HCT116 (cell line): Measurements from ENCODE around the gene RABGGTA. TPM values are rescaled to one million over a fixed set of nuclear protein-coding genes. Genes with fewer than 3 reads are reported as not detected.

Experiments used
- ATAC-seq: fragments of 200-7000 bp; cut with Tn5 transposase; 2 replicates; pipeline ENCODE4 v1.9.1; 2020; ENCODE audit warnings: mild to moderate bottlenecking, moderate library complexity
- BruUV-seq: library from RNA; stranded (reverse); fragments of 400-500 nt; replicated peaks from 2 replicates; lab custom pipeline; 2021; lab: Mats Ljungman, UMichigan
- CTCF ChIA-PET: fragments of 300-600 bp; sonication (Branson Sonifier 250); formaldehyde crosslinking; loops from one replicate; lab custom pipeline; 2021; ENCODE audit warnings: antibody characterized with exemption; lab: Charles Lee
- POLR2A ChIA-PET: fragments of 300-600, 350-600 bp; sonication (Branson Sonifier 250); formaldehyde crosslinking; loops from one replicate; lab custom pipeline; 2021; ENCODE audit warnings: antibody characterized with exemption; lab: Charles Lee
- RAD21 ChIA-PET, 2 experiments: fragments of 300-600 bp; sonication (Branson Sonifier 250); formaldehyde crosslinking; loops; one replicate each; lab custom pipeline; 2023; ENCODE audit warnings: low total read pairs in 2 of 2; ENCODE audit not compliant: uncharacterized antibody in 2 of 2, unreplicated experiment in 2 of 2, low non-redundant PET in 1 of 2; lab: Charles Lee
- DNase-seq: peaks from one replicate; pipeline ENCODE4 v3.0.0-alpha.2; 2010; ENCODE audit warnings: low read depth, low spot score
- H2AFZ ChIP-seq: fragments of 200-600 bp; shearing (Covaris generic), sonication (generic); 2 replicates; pipeline ENCODE4 v1.6.1; 2017; ENCODE audit warnings: low read depth, mixed run types, mixed read lengths, antibody characterized with exemption, low read length; ENCODE audit not compliant: poor library complexity, severe bottlenecking
- H3K27ac ChIP-seq: 2 replicates; pipeline ENCODE4 v1.5.1; 2012; ENCODE audit warnings: low read depth, low read length
- H3K27me3 ChIP-seq: fragments of 200-600 bp; sonication (generic); 2 replicates; pipeline ENCODE4 v1.6.1; 2016; ENCODE audit warnings: mixed run types, low read length, mixed read lengths; ENCODE audit not compliant: insufficient read depth
- H3K36me3 ChIP-seq, 2 experiments: fragments of 200-500 bp in 1 of 2; fragments of 200-600 bp in 1 of 2; sonication (Bioruptor generic) in 1 of 2; sonication (generic) in 1 of 2; 2 replicates each; pipeline versions ENCODE4 v1.5.1 to v1.6.1; 2014 to 2016; ENCODE audit warnings: low read length in 2 of 2, inconsistent platforms in 1 of 2, mixed read lengths in 1 of 2, mixed run types in 1 of 2; ENCODE audit not compliant: insufficient read depth in 2 of 2, control insufficient read depth in 1 of 2
- H3K4me1 ChIP-seq, 2 experiments: fragments of 200-600 bp in 1 of 2; sonication (generic) in 1 of 2; 2 replicates each; pipeline versions ENCODE4 v1.5.1 to v1.6.1; 2012 to 2017; ENCODE audit warnings: low read length in 2 of 2, inconsistent platforms in 1 of 2, mild to moderate bottlenecking in 1 of 2, mixed read lengths in 1 of 2, mixed run types in 1 of 2, moderate library complexity in 1 of 2; ENCODE audit not compliant: insufficient read depth in 2 of 2, control insufficient read depth in 1 of 2
- H3K4me2 ChIP-seq: fragments of 200-600 bp; sonication (generic); 2 replicates; pipeline ENCODE4 v1.6.1; 2017; ENCODE audit warnings: mixed run types, low read length, mixed read lengths
- H3K4me3 ChIP-seq, 2 experiments: fragments of 200-600 bp in 1 of 2; sonication (generic) in 1 of 2; replicated peaks in 1 of 2; 2 replicates each; pipeline ENCODE4 v1.5.1; 2011 to 2016; ENCODE audit warnings: low read length in 2 of 2, control low read depth in 1 of 2, low read depth in 1 of 2, mild to moderate bottlenecking in 1 of 2, mixed read lengths in 1 of 2, mixed run types in 1 of 2
- H3K79me2 ChIP-seq: fragments of 200-600 bp; sonication (generic); 2 replicates; pipeline ENCODE4 v1.6.1; 2017; ENCODE audit warnings: mild to moderate bottlenecking, mixed run types, low read length, moderate library complexity, mixed read lengths; ENCODE audit not compliant: insufficient read depth
- H3K9ac ChIP-seq: fragments of 200-600 bp; sonication (generic); 2 replicates; pipeline ENCODE4 v1.6.1; 2016; ENCODE audit warnings: low read length, mixed read lengths
- H3K9me2 ChIP-seq: fragments of 200-600 bp; sonication (generic), shearing (Covaris generic); 2 replicates; pipeline ENCODE4 v1.6.1; 2017; ENCODE audit warnings: mixed run types, mild to moderate bottlenecking, moderate library complexity; ENCODE audit not compliant: insufficient read depth
- H3K9me3 ChIP-seq, 2 experiments: fragments of 200-500 bp in 1 of 2; fragments of 200-600 bp in 1 of 2; sonication (Bioruptor generic) in 1 of 2; sonication (generic) in 1 of 2; 2 replicates each; pipeline ENCODE4 v1.6.1; 2014 to 2017; ENCODE audit warnings: low read length in 2 of 2, mixed read lengths in 2 of 2, inconsistent platforms in 1 of 2, low read depth in 1 of 2, mild to moderate bottlenecking in 1 of 2, mixed run types in 1 of 2, moderate library complexity in 1 of 2; ENCODE audit not compliant: control insufficient read depth in 1 of 2, insufficient read depth in 1 of 2
- H4K20me1 ChIP-seq: fragments of 200-600 bp; sonication (generic), shearing (Covaris generic); 2 replicates; pipeline ENCODE4 v1.6.1; 2017; ENCODE audit warnings: mixed run types, mild to moderate bottlenecking, moderate library complexity; ENCODE audit not compliant: insufficient read depth
- ATF3 ChIP-seq: IDR thresholded peaks from 2 replicates; pipeline ENCODE4 v1.6.1; 2012
- CBX3 ChIP-seq: IDR thresholded peaks from 2 replicates; pipeline ENCODE4 v1.6.1; 2012; ENCODE audit warnings: low read depth
- EGR1 ChIP-seq: IDR thresholded peaks from 2 replicates; pipeline ENCODE4 v1.6.1; 2012; ENCODE audit warnings: low read depth
- EZH2phosphoT487 ChIP-seq: fragments of 200-600 bp; IDR thresholded peaks from 2 replicates; pipeline ENCODE4 v1.6.1; 2018; ENCODE audit warnings: antibody characterized with exemption, borderline replicate concordance
- FOSL1 ChIP-seq: IDR thresholded peaks from 2 replicates; pipeline ENCODE4 v1.6.1; 2012; ENCODE audit warnings: low read depth
- POLR2A ChIP-seq: IDR thresholded peaks from 2 replicates; pipeline ENCODE4 v1.7.0; 2011; ENCODE audit warnings: borderline replicate concordance; ENCODE audit not compliant: insufficient read depth, insufficient read length; ENCODE audit errors: extremely low read depth
- POLR2AphosphoS5 ChIP-seq: IDR thresholded peaks from 2 replicates; pipeline ENCODE4 v1.6.1; 2011; ENCODE audit warnings: mild to moderate bottlenecking, low read depth, low read length, moderate library complexity
- RAD21 ChIP-seq: IDR thresholded peaks from 2 replicates; pipeline ENCODE4 v1.6.1; 2012; ENCODE audit warnings: low read depth, mild to moderate bottlenecking
- REST ChIP-seq: IDR thresholded peaks from 2 replicates; pipeline ENCODE4 v1.6.1; 2012; ENCODE audit warnings: low read depth
- SIN3A ChIP-seq: IDR thresholded peaks from 2 replicates; pipeline ENCODE4 v1.6.1; 2012; ENCODE audit warnings: low read depth
- SP1 ChIP-seq: IDR thresholded peaks from 2 replicates; pipeline ENCODE4 v1.6.1; 2012; ENCODE audit warnings: low read depth
- SRF ChIP-seq: IDR thresholded peaks from 2 replicates; pipeline ENCODE4 v1.6.1; 2012; ENCODE audit warnings: low read depth
- TCF7L2 ChIP-seq: IDR thresholded peaks from 2 replicates; pipeline ENCODE4 v1.7.0; 2011; ENCODE audit warnings: borderline replicate concordance, inconsistent platforms; ENCODE audit not compliant: insufficient read depth, insufficient read length; ENCODE audit errors: extremely low read depth
- YY1 ChIP-seq: IDR thresholded peaks from 2 replicates; pipeline ENCODE4 v1.6.1; 2011; ENCODE audit warnings: low read length, low read depth, moderate library complexity, mild to moderate bottlenecking; ENCODE audit not compliant: insufficient replicate concordance; ENCODE audit errors: extremely low read depth
- ZFX ChIP-seq: fragments of 450-650 bp; IDR thresholded peaks from 2 replicates; pipeline ENCODE4 v1.6.1; 2017
- ZNF274 ChIP-seq: fragments of 200-500 bp; sonication (Bioruptor generic); IDR thresholded peaks from 2 replicates; pipeline ENCODE4 v1.6.1; 2014; ENCODE audit warnings: mild to moderate bottlenecking, low read depth, low read length, inconsistent platforms
- intact Hi-C: fragments of 100-400 bp; cut with micrococcal nuclease; formaldehyde crosslinking; loops from 2 replicates; pipeline ENCODE4 v1.10.0; 2022
- total RNA-seq: library from RNA; stranded (reverse); gene quantifications from one replicate; pipeline ENCODE4 v1.2.1, GENCODE V29; 2021; ENCODE audit not compliant: unreplicated experiment
- TF ChIP-seq, protein P1 (sequence below), 3 experiments: fragments of 200-600 bp in 1 of 3; sonication (generic) in 1 of 3; IDR thresholded peaks in 2 of 3; conservative IDR thresholded peaks in 1 of 3; 2 replicates each; pipeline ENCODE4 v1.5.1; 2012 to 2017; ENCODE audit warnings: low read depth in 2 of 3, low read length in 2 of 3, antibody characterized with exemption in 1 of 3, borderline replicate concordance in 1 of 3, control low read depth in 1 of 3, mild to moderate bottlenecking in 1 of 3, mixed read lengths in 1 of 3, mixed run types in 1 of 3, moderate library complexity in 1 of 3; ENCODE audit not compliant: insufficient read depth in 1 of 3
- TF ChIP-seq, protein P2 (sequence below): IDR thresholded peaks from 2 replicates; pipeline ENCODE4 v1.6.1; 2012

RABGGTA gene
- total RNA-seq, 1 experiment from 2014 or later: 40.8 TPM

DNA sequence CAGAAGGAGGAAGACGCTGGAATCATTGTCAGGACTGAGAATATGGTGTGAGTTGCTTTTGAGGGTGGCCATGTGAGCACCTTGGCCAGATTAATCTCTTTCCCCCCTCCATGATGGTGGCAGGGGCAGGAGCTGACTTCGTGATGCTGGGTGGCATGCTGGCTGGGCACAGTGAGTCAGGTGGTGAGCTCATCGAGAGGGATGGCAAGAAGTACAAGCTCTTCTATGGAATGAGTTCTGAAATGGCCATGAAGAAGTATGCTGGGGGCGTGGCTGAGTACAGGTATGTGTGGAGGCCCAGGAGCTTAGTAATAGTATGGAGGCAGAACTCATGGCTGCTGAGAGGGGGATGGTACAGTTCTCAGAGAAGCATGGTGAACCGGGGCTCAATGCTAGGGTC, 33.3 kb downstream of the RABGGTA start:
- H3K4me2 ChIP-seq: no peak overlapping the region
- H3K9ac ChIP-seq: no peak overlapping the region
- H3K27me3 ChIP-seq: no peaks in the 10 kb centered on the region
- H3K4me3 ChIP-seq: no peak overlapping the region
- H3K4me1 ChIP-seq: peaks cover 11 to 41% of the 10 kb centered on the region in 2 experiments
- peaks cover 42% of the 10 kb centered on the region for H3K79me2 ChIP-seq
- RAD21 ChIA-PET: no interaction called here
- H3K36me3 ChIP-seq: peaks cover 45 to 59% of the 10 kb centered on the region in 2 experiments; a peak in 3 of 4 replicates
- ATAC-seq (no peak), DNase-seq (no peak)
- no peak overlapping the region for H3K27ac ChIP-seq
- POLR2A ChIA-PET: interaction anchor here (1.1 kb wide), 1 partner anchor 33 kb away, joined by 3 read pairs; the partner anchor contains the start of gene RABGGTA
- BruUV-seq: no TSS peak
- CTCF ChIA-PET: interaction anchor here (0.9 to 1.1 kb wide), 2 partner anchors 33 to 193 kb away, joined by 3 read pairs; partner anchors contain the start of gene RABGGTA
- no peak for TF ChIP-seq TCF7L2
- TF ChIP-seq, protein P1, sequence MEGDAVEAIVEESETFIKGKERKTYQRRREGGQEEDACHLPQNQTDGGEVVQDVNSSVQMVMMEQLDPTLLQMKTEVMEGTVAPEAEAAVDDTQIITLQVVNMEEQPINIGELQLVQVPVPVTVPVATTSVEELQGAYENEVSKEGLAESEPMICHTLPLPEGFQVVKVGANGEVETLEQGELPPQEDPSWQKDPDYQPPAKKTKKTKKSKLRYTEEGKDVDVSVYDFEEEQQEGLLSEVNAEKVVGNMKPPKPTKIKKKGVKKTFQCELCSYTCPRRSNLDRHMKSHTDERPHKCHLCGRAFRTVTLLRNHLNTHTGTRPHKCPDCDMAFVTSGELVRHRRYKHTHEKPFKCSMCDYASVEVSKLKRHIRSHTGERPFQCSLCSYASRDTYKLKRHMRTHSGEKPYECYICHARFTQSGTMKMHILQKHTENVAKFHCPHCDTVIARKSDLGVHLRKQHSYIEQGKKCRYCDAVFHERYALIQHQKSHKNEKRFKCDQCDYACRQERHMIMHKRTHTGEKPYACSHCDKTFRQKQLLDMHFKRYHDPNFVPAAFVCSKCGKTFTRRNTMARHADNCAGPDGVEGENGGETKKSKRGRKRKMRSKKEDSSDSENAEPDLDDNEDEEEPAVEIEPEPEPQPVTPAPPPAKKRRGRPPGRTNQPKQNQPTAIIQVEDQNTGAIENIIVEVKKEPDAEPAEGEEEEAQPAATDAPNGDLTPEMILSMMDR (IDR thresholded peaks at IDR 0.05 in 2 of 3, conservative IDR thresholded peaks at IDR 0.05 in 1 of 3; ENCODE audit: borderline replicate concordance in 1 of 3, insufficient read depth in 1 of 3, low read depth in 2 of 3, low read length in 2 of 3): no peak
- TF ChIP-seq, protein P2, sequence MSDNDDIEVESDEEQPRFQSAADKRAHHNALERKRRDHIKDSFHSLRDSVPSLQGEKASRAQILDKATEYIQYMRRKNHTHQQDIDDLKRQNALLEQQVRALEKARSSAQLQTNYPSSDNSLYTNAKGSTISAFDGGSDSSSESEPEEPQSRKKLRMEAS: no peak
- no peak for TF ChIP-seq POLR2AphosphoS5
- TF ChIP-seq EGR1: no peak
- TF ChIP-seq YY1: no peak
- no peak for TF ChIP-seq ATF3
- no peak for TF ChIP-seq SP1
- no peak for TF ChIP-seq RAD21
- no peak for TF ChIP-seq SRF
- TF ChIP-seq SIN3A: no peak
- no peak for TF ChIP-seq FOSL1
- no peak for TF ChIP-seq ZNF274
- TF ChIP-seq EZH2phosphoT487: no peak
- no peak for TF ChIP-seq REST
- no peak for TF ChIP-seq POLR2A
- TF ChIP-seq CBX3: no peak
- TF ChIP-seq ZFX: no peak
- no peak overlapping the region for H2AFZ ChIP-seq
- H3K9me3 ChIP-seq: no peaks in the 10 kb centered on the region
- H4K20me1 ChIP-seq: no peaks in the 10 kb centered on the region
- H3K9me2 ChIP-seq: no peaks in the 10 kb centered on the region
- intact Hi-C loops: no loop called here
